NT2/D1 (cell line): Measurements from ENCODE around the gene CHRNA1.

ENCODE experiments used
- DNase-seq: peaks from one replicate; pipeline ENCODE4 v3.0.0-alpha.2; 2011; ENCODE audit warnings: low read depth, low spot score
- H3K27me3 ChIP-seq: 2 replicates; pipeline ENCODE4 v1.6.0; 2011; ENCODE audit warnings: mild to moderate bottlenecking; ENCODE audit not compliant: insufficient read length, insufficient read depth
- H3K36me3 ChIP-seq: 2 replicates; pipeline ENCODE4 v1.6.1; 2011; ENCODE audit warnings: mild to moderate bottlenecking, low read length, mixed read lengths; ENCODE audit not compliant: insufficient read depth, insufficient read length
- H3K4me1 ChIP-seq: 2 replicates; pipeline ENCODE4 v1.5.1; 2011; ENCODE audit not compliant: insufficient read depth, insufficient read length
- H3K4me3 ChIP-seq: 2 replicates; pipeline ENCODE4 v1.5.1; 2011; ENCODE audit warnings: low read depth; ENCODE audit not compliant: insufficient read length
- H3K9ac ChIP-seq: 2 replicates; pipeline ENCODE4 v1.6.0; 2011; ENCODE audit warnings: low read depth; ENCODE audit not compliant: insufficient read length
- H3K9me3 ChIP-seq: 2 replicates; pipeline ENCODE4 v1.5.1; 2011; ENCODE audit warnings: mild to moderate bottlenecking, low read length; ENCODE audit not compliant: insufficient read depth
- SUZ12 ChIP-seq: IDR thresholded peaks from 2 replicates; pipeline ENCODE4 v1.6.1; 2011; ENCODE audit not compliant: insufficient read length, insufficient read depth; ENCODE audit errors: extremely low read depth
- YY1 ChIP-seq: IDR thresholded peaks from 2 replicates; pipeline ENCODE4 v1.6.1; 2011; ENCODE audit not compliant: insufficient read length, insufficient read depth
- ZNF274 ChIP-seq: IDR thresholded peaks from 2 replicates; pipeline ENCODE4 v1.6.1; 2011; ENCODE audit warnings: mild to moderate bottlenecking, low read depth, low read length

CHRNA1 gene

DNA sequence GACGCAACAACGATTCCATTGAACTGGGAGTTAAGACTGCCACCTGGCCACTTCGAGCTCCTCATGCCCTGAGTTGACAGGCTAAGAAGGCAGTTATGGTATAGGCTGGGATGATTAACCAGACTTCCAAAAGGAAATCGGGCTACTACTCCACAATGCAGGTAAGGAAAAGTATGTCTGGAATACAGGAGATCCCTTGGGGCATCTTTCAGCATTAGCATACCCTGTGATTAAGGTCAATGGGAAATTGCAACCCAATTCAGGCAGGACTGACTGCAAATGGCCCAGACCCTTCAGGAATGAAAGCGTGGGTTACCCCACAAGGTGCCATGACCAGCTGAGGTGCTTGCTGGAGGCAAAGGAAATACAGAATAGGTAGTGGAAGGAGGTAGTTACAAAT lies 19.1 kb downstream of the CHRNA1 start:
- no peak for TF ChIP-seq ZNF274
- no peak for TF ChIP-seq SUZ12
- no peak for TF ChIP-seq YY1
- no peak overlapping the region for H3K4me3 ChIP-seq
- H3K9me3 ChIP-seq, result no peaks in the 10 kb centered on the region; the same call in 1 of the 2 replicates
- DNase-seq, result no peak
- H3K4me1 ChIP-seq, result no peaks in the 10 kb centered on the region
- no peaks in the 10 kb centered on the region for H3K27me3 ChIP-seq
- no peaks in the 10 kb centered on the region for H3K36me3 ChIP-seq
- H3K9ac ChIP-seq, result no peak overlapping the region

DNA sequence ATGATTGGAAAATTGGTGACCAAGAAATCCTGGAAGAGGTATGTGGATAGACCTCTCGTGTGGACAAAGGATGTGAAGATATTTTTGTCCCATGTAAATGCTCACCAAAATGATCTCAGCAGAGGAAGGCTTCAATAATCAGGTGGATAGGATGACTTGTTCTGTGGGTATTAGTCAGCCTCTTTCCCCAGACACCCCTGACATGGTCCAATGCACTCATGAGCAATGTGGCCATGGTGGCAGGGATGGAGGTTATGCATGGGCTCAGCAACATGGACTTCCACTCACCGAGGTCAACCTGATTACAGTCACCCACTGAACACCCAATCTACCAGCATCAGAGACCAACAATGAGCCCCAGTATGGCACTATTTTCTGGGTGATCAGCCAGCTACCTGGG lies 20.2 kb downstream of the CHRNA1 start:
- H3K36me3 ChIP-seq, result no peaks in the 10 kb centered on the region
- TF ChIP-seq SUZ12, result no peak
- TF ChIP-seq ZNF274, result no peak
- no peak for DNase-seq
- H3K27me3 ChIP-seq, result no peaks in the 10 kb centered on the region
- no peak overlapping the region for H3K4me3 ChIP-seq
- no peaks in the 10 kb centered on the region; the same call in 1 of the 2 replicates for H3K9me3 ChIP-seq
- no peaks in the 10 kb centered on the region for H3K4me1 ChIP-seq
- H3K9ac ChIP-seq, result no peak overlapping the region

DNA sequence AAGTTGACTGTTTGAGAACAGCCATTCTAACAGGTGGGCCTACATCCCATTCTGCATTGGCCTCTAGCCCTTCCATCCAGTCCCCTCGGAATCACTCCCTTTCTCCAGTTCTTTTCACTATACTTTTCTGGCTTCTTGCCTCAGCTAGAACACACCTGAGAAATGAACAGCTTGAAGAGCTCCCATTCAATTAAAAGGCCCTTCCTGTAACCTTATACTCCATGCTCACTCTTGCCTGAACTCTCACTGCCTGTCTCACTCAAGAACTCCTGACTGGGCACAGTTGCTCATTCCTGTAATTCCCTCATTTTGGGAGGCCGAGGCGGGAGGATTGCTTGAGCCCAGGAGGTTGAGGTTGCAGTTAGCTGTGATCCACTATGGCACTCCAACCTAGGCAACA lies 23.6 kb downstream of the CHRNA1 start:
- H3K36me3 ChIP-seq, result no peaks in the 10 kb centered on the region
- DNase-seq, result no peak
- TF ChIP-seq YY1 (no peak), SUZ12 (no peak), ZNF274 (no peak)

DNA sequence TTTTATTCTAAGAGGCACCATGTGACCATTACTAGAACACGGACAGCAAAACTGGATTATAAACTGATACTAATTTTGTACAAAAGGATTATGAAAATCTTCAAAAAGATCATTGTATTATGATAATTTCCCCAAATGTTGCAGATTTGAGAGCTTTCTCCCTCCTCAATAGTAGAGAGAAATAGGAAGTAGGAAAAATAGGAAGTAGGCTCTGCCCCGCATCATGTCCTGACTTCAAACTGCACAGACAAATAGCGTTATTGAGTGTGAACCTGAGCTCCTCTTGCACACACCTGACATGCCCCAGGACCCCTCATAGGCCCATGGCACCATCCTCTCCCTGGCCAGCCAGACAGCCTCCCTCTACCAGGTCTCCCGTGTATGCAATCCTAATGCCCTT lies 25.4 kb downstream of the CHRNA1 start:
- Histone ChIP-seq H3K27me3 (no peaks in the 10 kb centered on the region), H3K4me1 (no peaks in the 10 kb centered on the region), H3K9me3 (no peaks in the 10 kb centered on the region), H3K9ac (no peak overlapping the region), H3K36me3 (no peaks in the 10 kb centered on the region), H3K4me3 (no peak overlapping the region)
- TF ChIP-seq ZNF274 (no peak), SUZ12 (no peak), YY1 (no peak)
- DNase-seq, result no peak

More for the DNA sequence above, 23.6 kb downstream of the CHRNA1 start:
- no peak overlapping the region for H3K4me3 ChIP-seq
- H3K9me3 ChIP-seq, result no peaks in the 10 kb centered on the region
- H3K9ac ChIP-seq, result no peak overlapping the region
- H3K27me3 ChIP-seq, result no peaks in the 10 kb centered on the region
- H3K4me1 ChIP-seq, result no peaks in the 10 kb centered on the region

DNA sequence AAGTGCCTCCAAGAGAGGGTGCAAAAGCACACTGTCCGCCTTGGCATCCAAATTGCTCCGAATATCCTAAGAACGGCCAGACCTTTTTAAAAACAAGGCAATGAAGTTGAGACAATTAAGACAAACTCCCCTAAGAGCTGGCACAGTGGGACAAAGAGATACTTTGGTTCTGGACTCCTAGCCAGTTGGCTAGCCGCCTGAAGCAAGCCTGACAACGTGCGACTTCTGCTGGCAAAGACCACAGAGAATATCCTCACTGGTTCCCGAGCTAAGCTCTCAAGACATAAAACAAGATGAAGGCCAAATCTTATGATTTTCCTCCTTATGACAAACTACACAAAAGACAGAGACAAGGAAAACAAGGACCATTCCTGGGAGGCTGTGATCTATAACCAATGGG lies 32.7 kb downstream of the CHRNA1 start:
- H3K9me3 ChIP-seq, result peaks cover 10% of the 10 kb centered on the region; the same call in 1 of the 2 replicates
- H3K4me3 ChIP-seq, result no peak overlapping the region
- no peaks in the 10 kb centered on the region for H3K27me3 ChIP-seq
- no peak for DNase-seq
- no peak for TF ChIP-seq ZNF274
- TF ChIP-seq YY1, result no peak
- no peak for TF ChIP-seq SUZ12
- H3K9ac ChIP-seq, result no peak overlapping the region
- H3K4me1 ChIP-seq, result no peaks in the 10 kb centered on the region
- no peaks in the 10 kb centered on the region for H3K36me3 ChIP-seq

DNA sequence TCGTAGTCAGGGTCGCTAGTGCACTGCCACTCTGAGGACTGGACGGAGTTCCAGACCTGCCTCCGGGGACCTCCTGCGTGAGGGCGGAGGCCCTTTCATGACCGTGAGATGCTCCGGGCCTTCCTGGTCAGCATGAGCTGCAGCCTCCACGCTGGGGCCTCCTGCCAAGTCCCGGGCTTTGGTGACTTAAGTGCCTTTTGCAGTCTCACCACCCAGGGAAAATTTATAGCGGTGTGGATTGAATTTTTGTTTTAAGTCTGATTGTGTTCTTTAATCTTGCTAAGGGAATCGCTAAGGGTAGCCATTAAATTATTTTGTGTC lies 33.6 kb downstream of the CHRNA1 start:
- DNase-seq, result no peak
- Histone ChIP-seq H3K4me1 (no peaks in the 10 kb centered on the region), H3K9me3 (peaks cover 10% of the 10 kb centered on the region; the same call in 1 of the 2 replicates), H3K27me3 (no peaks in the 10 kb centered on the region), H3K9ac (no peak overlapping the region), H3K36me3 (no peaks in the 10 kb centered on the region), H3K4me3 (no peak overlapping the region)
- no peak for TF ChIP-seq YY1
- TF ChIP-seq SUZ12, result no peak
- no peak for TF ChIP-seq ZNF274

DNA sequence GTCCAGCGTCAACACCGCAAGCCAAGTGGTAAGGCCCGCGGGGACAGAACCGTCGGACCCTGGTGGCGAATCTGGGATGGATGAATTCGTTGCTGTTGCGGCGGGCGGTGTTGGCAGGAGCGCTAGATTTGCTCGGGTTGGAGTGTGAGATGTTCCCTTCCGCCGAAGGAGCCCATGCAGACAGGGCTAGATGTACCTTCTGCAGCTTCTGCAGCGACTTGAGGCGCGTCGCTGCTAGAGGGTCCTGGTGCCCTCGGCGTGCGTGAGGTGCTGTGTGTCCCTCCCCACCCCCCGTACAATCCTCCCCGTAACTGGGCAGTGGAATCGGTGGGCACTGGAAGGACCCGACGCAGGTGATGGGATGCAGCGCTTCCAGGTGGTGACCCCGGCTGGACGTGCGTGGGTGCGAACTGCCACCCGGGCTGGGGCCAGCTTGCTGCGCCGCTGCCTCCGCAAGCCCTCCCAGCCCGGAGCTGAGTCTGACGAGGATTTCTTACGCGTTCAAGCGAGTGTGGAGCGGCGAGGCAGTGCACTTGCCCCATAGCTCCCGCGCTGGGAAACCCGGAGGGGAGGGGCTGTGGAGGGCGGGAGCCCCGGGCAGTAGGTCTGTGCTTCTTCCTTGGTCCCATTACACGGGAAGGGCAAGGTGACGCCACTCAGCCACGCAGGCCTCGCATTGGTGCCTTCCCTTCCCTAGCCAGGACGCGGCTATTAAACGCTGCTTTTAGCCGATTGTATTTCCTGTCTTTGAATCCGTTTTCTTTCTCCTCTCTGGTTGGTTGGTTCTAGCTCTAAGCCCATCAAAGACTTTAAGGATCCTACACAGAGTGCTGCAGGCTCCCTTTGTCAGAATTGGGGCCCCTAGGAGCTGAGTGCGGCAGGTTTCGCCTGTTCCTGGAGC lies 34.2 kb downstream of the CHRNA1 start:
- no peak for TF ChIP-seq YY1
- TF ChIP-seq ZNF274, result no peak
- TF ChIP-seq SUZ12, result no peak
- Histone ChIP-seq H3K9me3 (peaks cover 10% of the 10 kb centered on the region; the same call in 1 of the 2 replicates), H3K4me1 (no peaks in the 10 kb centered on the region), H3K4me3 (no peak overlapping the region), H3K27me3 (no peaks in the 10 kb centered on the region), H3K36me3 (no peaks in the 10 kb centered on the region), H3K9ac (no peak overlapping the region)
- DNase-seq, result no peak
